ENCODE data around the gene IL18BP. TPM values are rescaled to one million over a fixed set of nuclear protein-coding genes. Genes with fewer than 3 reads are reported as not detected.

The IL18BP gene
- total RNA-seq, 1 donor from 2014 or later = 18.5 TPM

DNA sequence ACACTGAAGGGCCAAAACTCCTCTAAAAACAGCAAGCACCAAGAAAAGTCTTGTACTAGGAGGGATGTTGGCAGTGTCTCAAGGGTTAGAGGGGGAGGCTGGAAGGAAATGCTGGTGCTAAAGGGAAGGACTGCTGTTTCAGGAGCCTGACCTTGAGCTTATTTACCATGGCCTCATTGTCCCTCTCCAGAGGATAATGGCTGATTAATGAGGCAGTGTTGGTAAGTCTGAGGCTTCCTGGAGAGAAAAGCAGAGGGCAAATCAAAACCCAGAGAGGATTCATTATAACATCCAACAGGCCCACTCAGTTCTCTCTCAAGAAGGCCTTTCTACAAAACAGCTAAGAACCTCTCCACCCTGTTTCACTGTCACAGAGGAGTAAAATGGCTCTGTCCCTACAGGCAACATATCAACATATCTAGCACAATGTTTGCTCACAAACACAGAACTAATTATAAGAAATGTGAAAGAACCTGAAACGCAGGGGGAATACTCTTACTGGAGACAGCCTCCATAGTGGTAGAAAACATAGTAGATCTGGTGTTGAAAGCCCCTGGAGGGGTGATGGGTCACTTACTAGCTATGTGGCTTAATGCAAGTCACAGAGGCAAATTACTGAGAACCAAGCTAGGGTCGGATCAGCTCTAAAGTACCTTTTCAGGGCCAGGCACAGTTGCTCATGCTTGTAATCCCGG is 50.2 kb downstream of the IL18BP start:
- H3K4me3 Mint-ChIP-seq = no peak overlapping the region
- intact Hi-C loops (cut with micrococcal nuclease) = no loop called here
- no peaks in the 10 kb centered on the region for H3K9me3 Mint-ChIP-seq
- peaks cover 9% of the 10 kb centered on the region for H3K36me3 Mint-ChIP-seq (ENCODE audit: low read depth)
- peaks cover 9% of the 10 kb centered on the region for H3K4me1 Mint-ChIP-seq (ENCODE audit: low read depth)
- no peak overlapping the region for H3K27ac Mint-ChIP-seq
- no peaks in the 10 kb centered on the region for H3K27me3 Mint-ChIP-seq (ENCODE audit: insufficient read depth)
- DNase-seq (ENCODE audit: low spot score) = no peak

Other genes starting within 250 kb of the IL18BP start
- not detected in 2 replicates for gene DEFB108B, start 165.7 kb upstream of the IL18BP start, total RNA-seq
- not detected in 2 replicates for gene DEFB131B, start 120.5 kb upstream of the IL18BP start, total RNA-seq
- gene XNDC1N, start 70.3 kb upstream of the IL18BP start, total RNA-seq = 20.9 and 21.5 TPM in 2 replicates
- gene RNF121, start 69.9 kb upstream of the IL18BP start, total RNA-seq = 65.8 and 70.3 TPM in 2 replicates
- gene NUMA1, start 81.6 kb downstream of the IL18BP start, total RNA-seq = 141 and 150 TPM in 2 replicates
- gene LRRC51, start 81.9 kb downstream of the IL18BP start, total RNA-seq = 5.7 and 8.2 TPM in 2 replicates
- 70.2 and 77.7 TPM in 2 replicates for gene LAMTOR1, start 104.4 kb downstream of the IL18BP start, total RNA-seq
- not detected in 2 replicates for gene TOMT, start 107.0 kb downstream of the IL18BP start, total RNA-seq
- gene ANAPC15, start 113.8 kb downstream of the IL18BP start, total RNA-seq = 49.4 and 51.9 TPM in 2 replicates
- not detected in 2 replicates for gene FOLR3, start 136.8 kb downstream of the IL18BP start, total RNA-seq
- not detected in 2 replicates for gene FOLR1, start 193.2 kb downstream of the IL18BP start, total RNA-seq
- not detected in 2 replicates for gene FOLR2, start 217.9 kb downstream of the IL18BP start, total RNA-seq
- 139 and 140 TPM in 2 replicates for gene INPPL1, start 225.9 kb downstream of the IL18BP start, total RNA-seq
- gene PHOX2A, start 245.3 kb downstream of the IL18BP start, total RNA-seq = not detected in 2 replicates